Neutrophil (primary cell): Measurements from ENCODE around the gene DAB2IP.

Source experiments
- H3K27ac ChIP-seq: fragments of 200-600 bp; sonication (generic); 2 replicates; pipeline ENCODE4 v1.5.1; 2016; ENCODE audit warnings: mild to moderate bottlenecking, moderate library complexity
- H3K27me3 ChIP-seq: fragments of 200-600 bp; sonication (generic); 2 replicates; pipeline ENCODE4 v1.6.0; 2016; ENCODE audit warnings: mild to moderate bottlenecking
- H3K36me3 ChIP-seq: fragments of 200-600 bp; sonication (generic); 2 replicates; pipeline ENCODE4 v1.5.1; 2017
- H3K4me1 ChIP-seq, 2 experiments: fragments of 200-600 bp in 1 of 2; sonication (generic) in 1 of 2; 1 replicate in 1 of 2; 2 replicates in 1 of 2; pipeline versions ENCODE4 v1.5.1 to v1.6.1; 2013 to 2016; ENCODE audit warnings: low read depth in 1 of 2, low read length in 1 of 2, mild to moderate bottlenecking in 1 of 2, moderate library complexity in 1 of 2; ENCODE audit not compliant: control insufficient read depth in 1 of 2, insufficient read depth in 1 of 2
- H3K4me3 ChIP-seq, 2 experiments: fragments of 200-600 bp in 1 of 2; sonication (generic) in 1 of 2; 1 replicate in 1 of 2; 2 replicates in 1 of 2; pipeline ENCODE4 v1.5.1; 2013 to 2016; ENCODE audit warnings: low read depth in 1 of 2, low read length in 1 of 2, mild to moderate bottlenecking in 1 of 2, moderate library complexity in 1 of 2
- H3K9me3 ChIP-seq: fragments of 200-600 bp; sonication (generic); 2 replicates; pipeline ENCODE4 v1.5.1; 2016
- TF ChIP-seq, protein P1 (sequence below): fragments of 200-600 bp; sonication (generic); IDR thresholded peaks from 2 replicates; pipeline ENCODE4 v1.5.1; 2016; ENCODE audit warnings: antibody characterized with exemption

The DAB2IP gene

GRCh38 chr9:121692606-121693387 lies 41.4 kb downstream of the DAB2IP start:
- H3K27me3 ChIP-seq: peaks cover 83% of the 10 kb centered on the region
- TF ChIP-seq, protein P1, sequence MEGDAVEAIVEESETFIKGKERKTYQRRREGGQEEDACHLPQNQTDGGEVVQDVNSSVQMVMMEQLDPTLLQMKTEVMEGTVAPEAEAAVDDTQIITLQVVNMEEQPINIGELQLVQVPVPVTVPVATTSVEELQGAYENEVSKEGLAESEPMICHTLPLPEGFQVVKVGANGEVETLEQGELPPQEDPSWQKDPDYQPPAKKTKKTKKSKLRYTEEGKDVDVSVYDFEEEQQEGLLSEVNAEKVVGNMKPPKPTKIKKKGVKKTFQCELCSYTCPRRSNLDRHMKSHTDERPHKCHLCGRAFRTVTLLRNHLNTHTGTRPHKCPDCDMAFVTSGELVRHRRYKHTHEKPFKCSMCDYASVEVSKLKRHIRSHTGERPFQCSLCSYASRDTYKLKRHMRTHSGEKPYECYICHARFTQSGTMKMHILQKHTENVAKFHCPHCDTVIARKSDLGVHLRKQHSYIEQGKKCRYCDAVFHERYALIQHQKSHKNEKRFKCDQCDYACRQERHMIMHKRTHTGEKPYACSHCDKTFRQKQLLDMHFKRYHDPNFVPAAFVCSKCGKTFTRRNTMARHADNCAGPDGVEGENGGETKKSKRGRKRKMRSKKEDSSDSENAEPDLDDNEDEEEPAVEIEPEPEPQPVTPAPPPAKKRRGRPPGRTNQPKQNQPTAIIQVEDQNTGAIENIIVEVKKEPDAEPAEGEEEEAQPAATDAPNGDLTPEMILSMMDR: no peak
- H3K9me3 ChIP-seq: no peaks in the 10 kb centered on the region
- no peak overlapping the region for H3K27ac ChIP-seq
- H3K4me3 ChIP-seq: no peak overlapping the region
- H3K4me1 ChIP-seq: peaks cover 0 to 7% of the 10 kb centered on the region in 2 experiments
- H3K36me3 ChIP-seq: no peaks in the 10 kb centered on the region

- Histone ChIP-seq H3K9me3 (no peaks in the 10 kb centered on the region), H3K36me3 (no peaks in the 10 kb centered on the region), H3K4me3 (no peak overlapping the region), H3K27ac (no peak overlapping the region), H3K27me3 (peaks cover 88% of the 10 kb centered on the region), H3K4me1 (peaks cover 0 to 9% of the 10 kb centered on the region in 2 experiments)
- TF ChIP-seq, protein P1: no peak
Measured at GRCh38 chr9:121693388-121693670, 41.9 kb downstream of the DAB2IP start.

DNA sequence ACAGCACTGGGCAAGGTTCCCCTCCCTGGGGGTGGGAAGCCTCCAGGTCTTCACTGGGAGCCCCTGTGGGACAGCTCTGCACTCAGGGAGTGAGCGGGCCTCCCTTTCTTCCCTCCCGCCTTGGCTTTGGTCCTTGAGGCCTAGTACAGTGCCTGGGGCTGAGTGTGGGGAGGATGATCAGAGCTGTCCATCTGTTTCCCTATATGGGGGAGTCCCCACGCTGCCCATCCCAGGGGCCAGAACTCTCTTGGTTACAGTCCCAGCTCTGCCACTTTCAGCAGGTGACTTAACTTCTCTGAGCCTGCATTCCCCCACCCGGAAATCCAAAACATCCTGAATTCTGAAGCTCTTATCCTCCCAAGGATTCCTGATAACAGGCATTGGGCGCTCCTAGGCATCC lies 42.6 kb downstream of the DAB2IP start:
- Histone ChIP-seq H3K4me1 (peaks cover 0 to 14% of the 10 kb centered on the region in 2 experiments), H3K9me3 (no peaks in the 10 kb centered on the region), H3K27ac (no peak overlapping the region), H3K36me3 (no peaks in the 10 kb centered on the region), H3K27me3 (peaks cover 94% of the 10 kb centered on the region), H3K4me3 (no peak overlapping the region)
- TF ChIP-seq, protein P1: no peak

GRCh38 chr9:121694600-121694999 lies 43.2 kb downstream of the DAB2IP start:
- H3K4me1 ChIP-seq: peaks cover 2 to 19% of the 10 kb centered on the region in 2 experiments
- H3K9me3 ChIP-seq: no peaks in the 10 kb centered on the region
- no peaks in the 10 kb centered on the region for H3K36me3 ChIP-seq
- H3K27me3 ChIP-seq: peaks cover 98% of the 10 kb centered on the region
- TF ChIP-seq, protein P1: no peak
- no peak overlapping the region for H3K4me3 ChIP-seq
- no peak overlapping the region for H3K27ac ChIP-seq

DNA sequence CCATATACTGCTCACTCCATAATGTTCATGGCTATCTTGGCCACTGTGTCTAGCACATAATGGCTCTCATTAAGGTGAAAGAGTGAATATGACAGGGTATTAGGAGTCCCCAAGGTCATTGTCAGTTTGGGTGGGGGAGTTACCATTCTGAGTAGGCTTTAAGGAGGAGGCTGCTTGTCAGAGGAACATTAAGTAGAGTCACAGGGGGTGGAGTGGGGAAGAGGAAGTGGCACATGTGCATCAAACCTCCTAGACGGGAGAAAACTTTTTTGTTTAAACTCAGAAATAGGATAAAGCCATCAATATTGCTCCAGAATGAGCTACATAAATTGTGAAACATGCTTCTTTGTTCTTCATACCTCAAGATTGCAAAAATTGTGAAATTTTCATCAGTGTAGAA lies 45.5 kb downstream of the DAB2IP start:
- Histone ChIP-seq H3K9me3 (no peaks in the 10 kb centered on the region), H3K4me1 (peaks cover 4 to 23% of the 10 kb centered on the region in 2 experiments), H3K36me3 (no peaks in the 10 kb centered on the region), H3K4me3 (no peak overlapping the region), H3K27ac (no peak overlapping the region), H3K27me3 (peaks cover 98% of the 10 kb centered on the region)
- TF ChIP-seq, protein P1: no peak
